ENCODE measurements around the gene NT5DC2. TPM values are rescaled to one million over a fixed set of nuclear protein-coding genes. Genes with fewer than 3 reads are reported as not detected.
A peak's percentile ranks its signal among the peaks of the same experiment; 100 is the strongest.

Gene NT5DC2
- total RNA-seq (10 to 100 TPM in 4 of 5 donors, 1 to 10 TPM in 1; 4.6 to 26.8 (median 19.5) TPM), polyA plus RNA-seq (10 to 100 TPM; 15.6 to 56.2 (median 27.7) TPM)
- long read RNA-seq, donor 1, transcript NT5DC2-202 (14 exons, 1,795 nt): major isoform, 5 of 24 reads
- long read RNA-seq, donor 1, partial matches to known transcripts: 6 of 24 reads
- long read RNA-seq, donor 1, other reads (novel, unspliced or antisense): 12 of 24 reads
- long read RNA-seq, donor 2, transcript NT5DC2-202 (14 exons, 1,795 nt): major isoform, 10 of 18 reads
- long read RNA-seq, donor 2, partial matches to known transcripts: 0 of 18 reads
- long read RNA-seq, donor 2, other reads (novel, unspliced or antisense): 8 of 18 reads
- long read RNA-seq, donor 3, partial matches to known transcripts: 6 of 34 reads
- long read RNA-seq, donor 3, other reads (novel, unspliced or antisense): 23 of 34 reads
- long read RNA-seq, donor 4: 0 reads
- long read RNA-seq, donor 5, transcript NT5DC2-202 (14 exons, 1,795 nt): major isoform, 13 of 70 reads
- long read RNA-seq, donor 5, partial matches to known transcripts: 20 of 70 reads
- long read RNA-seq, donor 5, other reads (novel, unspliced or antisense): 33 of 70 reads
- long read RNA-seq, donor 6: 0 reads
- long read RNA-seq, donor 7, transcript NT5DC2-202 (14 exons, 1,795 nt): major isoform, 17 of 40 reads
- long read RNA-seq, donor 7, partial matches to known transcripts: 17 of 40 reads
- long read RNA-seq, donor 7, other reads (novel, unspliced or antisense): 0 of 40 reads
- long read RNA-seq, donor 8, transcript NT5DC2-202 (14 exons, 1,795 nt): major isoform, 8 of 11 reads
- long read RNA-seq, donor 8, partial matches to known transcripts: 0 of 11 reads
- long read RNA-seq, donor 8, other reads (novel, unspliced or antisense): 0 of 11 reads
- long read RNA-seq, donor 9, partial matches to known transcripts: 17 of 20 reads
- long read RNA-seq, donor 9, other reads (novel, unspliced or antisense): 0 of 20 reads
- long read RNA-seq, donor 10, transcript NT5DC2-202 (14 exons, 1,795 nt): major isoform, 7 of 8 reads
- long read RNA-seq, donor 10, partial matches to known transcripts: 0 of 8 reads
- long read RNA-seq, donor 10, other reads (novel, unspliced or antisense): 0 of 8 reads

DNA sequence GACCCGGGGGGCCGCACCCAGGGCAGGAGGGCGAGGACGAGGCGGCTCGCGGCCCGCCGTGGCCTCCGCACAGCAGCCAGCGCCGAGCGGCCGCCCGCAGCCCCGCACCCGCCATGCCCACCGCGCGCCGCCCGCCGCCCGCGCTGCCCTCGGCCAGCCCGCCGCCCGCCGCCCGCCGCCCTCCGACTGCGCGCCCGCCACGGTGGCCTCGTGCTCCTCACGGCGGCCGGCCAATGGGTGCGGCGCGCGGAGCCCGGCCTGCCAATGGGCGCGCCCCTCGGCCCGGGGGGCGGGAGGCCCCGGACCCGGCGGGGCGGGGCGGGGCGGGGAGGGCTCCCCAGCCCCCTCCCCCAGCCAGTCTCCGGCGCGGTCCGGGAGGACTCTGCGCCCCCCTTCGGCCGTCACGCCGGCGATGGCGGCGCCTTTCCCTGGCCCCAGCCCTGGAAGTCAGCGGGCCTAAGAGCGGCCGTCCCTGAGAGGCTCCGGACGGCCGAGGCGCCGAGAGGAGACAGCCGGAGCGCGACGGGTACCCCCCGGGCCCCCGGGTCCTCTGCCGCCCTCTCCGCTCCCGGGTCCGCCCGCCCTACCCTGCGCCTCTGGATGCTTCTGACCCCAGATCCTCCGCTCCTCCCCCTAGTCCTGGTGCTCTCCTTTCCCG is at the start of gene NT5DC2:
NT5DC2 (minus strand) TSS at position 235 of the 658 bp plus-strand sequence; CDS start at position 115, 120 bp downstream.
- H3K36me3 ChIP-seq: peaks cover 0 to 5% (median 3%) of the 10 kb centered on the region in 4 donors
- H3K27ac ChIP-seq: peak within 1 kb of the TSS; percentile 29 to 89 (median 82)
- TF ChIP-seq POLR2AphosphoS5 (IDR thresholded peaks at IDR 0.05) (no peak), EP300 (IDR thresholded peaks at IDR 0.05) (no peak), POLR2A (IDR thresholded peaks at IDR 0.05) (no peak)
- TF ChIP-seq, protein P1, sequence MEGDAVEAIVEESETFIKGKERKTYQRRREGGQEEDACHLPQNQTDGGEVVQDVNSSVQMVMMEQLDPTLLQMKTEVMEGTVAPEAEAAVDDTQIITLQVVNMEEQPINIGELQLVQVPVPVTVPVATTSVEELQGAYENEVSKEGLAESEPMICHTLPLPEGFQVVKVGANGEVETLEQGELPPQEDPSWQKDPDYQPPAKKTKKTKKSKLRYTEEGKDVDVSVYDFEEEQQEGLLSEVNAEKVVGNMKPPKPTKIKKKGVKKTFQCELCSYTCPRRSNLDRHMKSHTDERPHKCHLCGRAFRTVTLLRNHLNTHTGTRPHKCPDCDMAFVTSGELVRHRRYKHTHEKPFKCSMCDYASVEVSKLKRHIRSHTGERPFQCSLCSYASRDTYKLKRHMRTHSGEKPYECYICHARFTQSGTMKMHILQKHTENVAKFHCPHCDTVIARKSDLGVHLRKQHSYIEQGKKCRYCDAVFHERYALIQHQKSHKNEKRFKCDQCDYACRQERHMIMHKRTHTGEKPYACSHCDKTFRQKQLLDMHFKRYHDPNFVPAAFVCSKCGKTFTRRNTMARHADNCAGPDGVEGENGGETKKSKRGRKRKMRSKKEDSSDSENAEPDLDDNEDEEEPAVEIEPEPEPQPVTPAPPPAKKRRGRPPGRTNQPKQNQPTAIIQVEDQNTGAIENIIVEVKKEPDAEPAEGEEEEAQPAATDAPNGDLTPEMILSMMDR (IDR thresholded peaks at IDR 0.05): no peak
- H3K27me3 ChIP-seq: peaks cover 0 to 13% (median 0%) of the 10 kb centered on the region in 3 donors
- peaks cover 37 to 78% (median 60%) of the 10 kb centered on the region in 4 donors for H3K4me1 ChIP-seq
- H3K9me3 ChIP-seq: no peaks in the 10 kb centered on the region
- intact Hi-C loops (cut with DNase I; ENCODE audit: low total_unique reads): no loop called here
- H3K4me3 ChIP-seq: peak within 1 kb of the TSS; percentile 64 to 77 (median 65)
- DNase-seq: peak; percentile 80 to 93
- 2 to 9% (median 2%) methylated on average over 9 to 88 of the region's 91 CpGs for WGBS, 5 donors

- no peaks in the 10 kb centered on the region for H3K9me3 ChIP-seq
- H3K27ac ChIP-seq: no peak overlapping the region
- H3K27me3 ChIP-seq: no peaks in the 10 kb centered on the region
- intact Hi-C loops (cut with DNase I; ENCODE audit: low total_unique reads): no loop called here
- TF ChIP-seq POLR2AphosphoS5 (IDR thresholded peaks at IDR 0.05) (no peak), EP300 (IDR thresholded peaks at IDR 0.05) (no peak), POLR2A (IDR thresholded peaks at IDR 0.05) (no peak)
- peaks cover 23 to 94% (median 87%) of the 10 kb centered on the region in 4 donors for H3K36me3 ChIP-seq
- no peak for DNase-seq
- no peaks in the 10 kb centered on the region for H3K4me1 ChIP-seq
- H3K4me3 ChIP-seq: no peak overlapping the region
- WGBS, 5 donors: 85 to 96% (median 86%) methylated on average over 6 of the region's 6 CpGs
Measured at GRCh38 chr3:52574056-52574965, 40.7 kb upstream of the NT5DC2 start.

DNA sequence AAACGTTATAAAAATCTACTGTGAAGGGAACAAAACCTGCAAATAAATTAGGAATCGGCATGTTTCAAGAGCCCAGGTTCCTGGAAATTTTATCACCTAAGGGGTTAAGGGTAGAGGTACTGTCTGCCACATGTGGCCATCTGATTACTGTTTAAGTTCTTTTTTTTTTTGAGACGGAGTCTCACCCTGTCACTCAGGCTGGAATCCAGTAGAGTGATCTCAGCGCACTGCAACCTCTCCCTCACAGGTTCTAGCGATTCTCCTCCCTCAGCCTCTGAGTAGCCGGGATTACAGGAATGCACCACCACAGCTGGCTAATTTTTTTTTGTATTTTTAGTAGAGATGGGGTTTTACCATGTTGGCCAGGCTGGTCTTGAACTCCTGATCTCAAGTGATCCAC is 38.6 kb upstream of the NT5DC2 start:
- Histone ChIP-seq H3K4me3 (no peak overlapping the region), H3K4me1 (no peaks in the 10 kb centered on the region), H3K27me3 (no peaks in the 10 kb centered on the region), H3K36me3 (peaks cover 8 to 82% (median 69%) of the 10 kb centered on the region in 4 donors), H3K27ac (no peak overlapping the region), H3K9me3 (no peaks in the 10 kb centered on the region)
- intact Hi-C loops (cut with DNase I; ENCODE audit: low total_unique reads): no loop called here
- TF ChIP-seq POLR2AphosphoS5 (IDR thresholded peaks at IDR 0.05) (no peak), POLR2A (IDR thresholded peaks at IDR 0.05) (no peak), EP300 (IDR thresholded peaks at IDR 0.05) (no peak)
- TF ChIP-seq, protein P1 (IDR thresholded peaks at IDR 0.05): no peak
- WGBS, 5 donors: 63 to 85% (median 77%) methylated on average over 6 of the region's 6 CpGs
- DNase-seq: no peak

DNA sequence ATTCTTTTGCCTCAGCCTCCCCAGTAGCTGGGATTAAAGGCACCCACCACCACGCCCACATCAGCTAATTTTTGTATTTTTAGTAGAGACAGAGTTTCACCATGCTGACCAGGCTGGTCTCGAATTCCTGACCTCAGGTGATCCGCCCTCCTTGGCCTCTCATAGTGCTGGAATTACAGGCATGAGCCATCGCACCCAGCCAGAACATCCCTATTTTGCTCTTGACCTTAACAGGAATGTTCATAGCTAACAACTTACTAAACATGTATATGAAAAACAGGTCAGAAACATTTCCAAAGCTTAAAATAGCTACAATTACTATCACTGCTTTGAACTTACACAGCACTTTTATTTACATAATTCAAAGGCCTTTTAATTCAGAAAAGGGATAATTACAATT is 36.4 kb upstream of the NT5DC2 start:
- intact Hi-C loops (cut with DNase I; ENCODE audit: low total_unique reads): no loop called here
- WGBS, 5 donors: 87 to 99% (median 96%) methylated on average over 4 of the region's 4 CpGs
- DNase-seq: no peak
- Histone ChIP-seq H3K27ac (no peak overlapping the region), H3K27me3 (no peaks in the 10 kb centered on the region), H3K4me1 (no peaks in the 10 kb centered on the region), H3K36me3 (peaks cover 8 to 81% (median 64%) of the 10 kb centered on the region in 4 donors), H3K4me3 (no peak overlapping the region), H3K9me3 (no peaks in the 10 kb centered on the region)
- TF ChIP-seq POLR2AphosphoS5 (IDR thresholded peaks at IDR 0.05) (no peak), POLR2A (IDR thresholded peaks at IDR 0.05) (no peak), EP300 (IDR thresholded peaks at IDR 0.05) (no peak)
- TF ChIP-seq, protein P1 (IDR thresholded peaks at IDR 0.05): no peak
